Loucy (cell line): ENCODE data around the gene LSM7.
"Not testable (repeated sequence)": the region's sequence is repeated elsewhere in the genome, so short reads cannot be mapped to it uniquely, and the experiment has no call there.

Experiments
- H2AFZ ChIP-seq: fragments of 200-600 bp; sonication (generic); 2 replicates; pipeline ENCODE4 v1.6.0; 2016; ENCODE audit warnings: antibody characterized with exemption, mild to moderate bottlenecking, low read length, moderate library complexity
- H3F3A ChIP-seq: fragments of 200-600 bp; 2 replicates; pipeline ENCODE4 v1.6.0; 2016; ENCODE audit warnings: antibody characterized with exemption, low read depth, mild to moderate bottlenecking
- H3K27me3 ChIP-seq: fragments of 200-600 bp; sonication (generic); 2 replicates; pipeline ENCODE4 v1.6.1; 2014; ENCODE audit warnings: low read length, mild to moderate bottlenecking; ENCODE audit not compliant: insufficient read depth, poor library complexity, severe bottlenecking
- H3K36me3 ChIP-seq: fragments of 200-600 bp; sonication (generic); 2 replicates; pipeline ENCODE4 v1.6.1; 2016; ENCODE audit warnings: low read length; ENCODE audit not compliant: insufficient read depth
- H3K4me1 ChIP-seq: fragments of 200-600 bp; sonication (generic); 2 replicates; pipeline ENCODE4 v1.5.1; 2014; ENCODE audit warnings: low read length, mild to moderate bottlenecking; ENCODE audit not compliant: insufficient read depth, poor library complexity, severe bottlenecking
- H3K4me2 ChIP-seq: fragments of 200-600 bp; sonication (generic); 2 replicates; pipeline ENCODE4 v1.6.0; 2014; ENCODE audit warnings: antibody characterized with exemption, low read length, low read depth, mild to moderate bottlenecking; ENCODE audit not compliant: poor library complexity, severe bottlenecking
- H3K4me3 ChIP-seq: fragments of 200-600 bp; sonication (generic); 2 replicates; pipeline ENCODE4 v1.5.1; 2014; ENCODE audit warnings: low read length, mild to moderate bottlenecking, mixed read lengths; ENCODE audit not compliant: poor library complexity, severe bottlenecking
- H3K79me2 ChIP-seq: fragments of 200-600 bp; sonication (generic); 2 replicates; pipeline ENCODE4 v1.6.1; 2014; ENCODE audit warnings: low read length; ENCODE audit not compliant: insufficient read depth
- H3K9ac ChIP-seq: fragments of 200-600 bp; sonication (generic); 2 replicates; pipeline ENCODE4 v1.6.0; 2014; ENCODE audit warnings: mild to moderate bottlenecking, low read depth, low read length, moderate library complexity; ENCODE audit not compliant: poor library complexity, severe bottlenecking
- H3K9me2 ChIP-seq: fragments of 200-600 bp; sonication (generic); replicated peaks from 2 replicates; pipeline ENCODE4 v1.6.1; 2016; ENCODE audit warnings: low read depth, low read length, mixed read lengths
- H3K9me3 ChIP-seq: fragments of 200-600 bp; sonication (generic); 2 replicates; pipeline ENCODE4 v1.6.1; 2014; ENCODE audit warnings: mild to moderate bottlenecking, antibody characterized with exemption, low read length, low read depth; ENCODE audit not compliant: insufficient read depth
- H4K20me1 ChIP-seq: fragments of 200-600 bp; sonication (generic); 2 replicates; pipeline ENCODE4 v1.6.0; 2014; ENCODE audit warnings: antibody characterized with exemption, low read length, mild to moderate bottlenecking; ENCODE audit not compliant: insufficient read depth, poor library complexity, severe bottlenecking
- CTCF ChIP-seq: fragments of 200-600 bp; sonication (generic); conservative IDR thresholded peaks from 2 replicates; pipeline ENCODE4 v1.5.1; 2014; ENCODE audit warnings: mild to moderate bottlenecking, antibody characterized with exemption, low read length
- EZH2phosphoT487 ChIP-seq: fragments of 200-600 bp; IDR thresholded peaks from 2 replicates; pipeline ENCODE4 v1.6.1; 2018; ENCODE audit warnings: antibody characterized with exemption, mild to moderate bottlenecking, moderate library complexity, borderline replicate concordance

Gene LSM7

GRCh38 chr19:2351591-2351990 lies 23.2 kb upstream of the LSM7 start:
- Histone ChIP-seq H3K79me2 (no peaks in the 10 kb centered on the region), H3K4me1 (no peaks in the 10 kb centered on the region), H2AFZ (no peak overlapping the region), H3K4me3 (no peak overlapping the region), H3K36me3 (peaks cover 10% of the 10 kb centered on the region; the same call in 1 of the 2 replicates), H3K9me2 (no peaks in the 10 kb centered on the region), H3K4me2 (no peak overlapping the region), H3K27me3 (no peaks in the 10 kb centered on the region), H3K9me3 (no peaks in the 10 kb centered on the region), H4K20me1 (no peaks in the 10 kb centered on the region), H3F3A (no peaks in the 10 kb centered on the region), H3K9ac (no peak overlapping the region)
- TF ChIP-seq EZH2phosphoT487, result no peak
- no peak for TF ChIP-seq CTCF

- Histone ChIP-seq H2AFZ (no peak overlapping the region), H3K36me3 (peaks cover 10% of the 10 kb centered on the region; the same call in 1 of the 2 replicates), H3K79me2 (no peaks in the 10 kb centered on the region), H3K9ac (no peak overlapping the region), H3F3A (no peaks in the 10 kb centered on the region), H3K9me2 (no peaks in the 10 kb centered on the region), H3K9me3 (no peaks in the 10 kb centered on the region), H3K27me3 (no peaks in the 10 kb centered on the region), H3K4me1 (no peaks in the 10 kb centered on the region), H3K4me3 (no peak overlapping the region), H3K4me2 (no peak overlapping the region), H4K20me1 (no peaks in the 10 kb centered on the region)
- no peak for TF ChIP-seq CTCF
- TF ChIP-seq EZH2phosphoT487, result no peak
Observed at GRCh38 chr19:2350656-2351055, 22.3 kb upstream of the LSM7 start.

GRCh38 chr19:2349818-2350217 lies 21.4 kb upstream of the LSM7 start:
- not testable (repeated sequence) for H2AFZ ChIP-seq, H3K4me1 ChIP-seq, H3K4me3 ChIP-seq, H3K4me2 ChIP-seq, H3K9me2 ChIP-seq, H3F3A ChIP-seq, H3K79me2 ChIP-seq, H3K9me3 ChIP-seq, H4K20me1 ChIP-seq, H3K9ac ChIP-seq, H3K27me3 ChIP-seq
- H3K36me3 ChIP-seq, result peaks cover 13% of the 10 kb centered on the region; the same call in 1 of the 2 replicates
